ENCODE data around the gene GZMB.
"Not testable (repeated sequence)": the region's sequence is repeated elsewhere in the genome, so short reads cannot be mapped to it uniquely, and the experiment has no call there.

Gene GZMB

GRCh38 chr14:24634158-24634557 lies at the start of gene GZMB:
GZMB (minus strand) TSS chr14:24634190; CDS start chr14:24634160, 30 bp downstream.
- no peak for DNase-seq

- no peak for DNase-seq
Observed at GRCh38 chr14:24681056-24681455, 47.1 kb upstream of the GZMB start.

- no peak for DNase-seq
Observed at GRCh38 chr14:24680516-24680915, 46.5 kb upstream of the GZMB start.

- no peak for DNase-seq
Observed at GRCh38 chr14:24679248-24679961, 45.4 kb upstream of the GZMB start.

- peak; percentile 69 for DNase-seq
Observed at GRCh38 chr14:24678801-24679247, 44.8 kb upstream of the GZMB start.

GRCh38 chr14:24677956-24678355 lies 44.0 kb upstream of the GZMB start:
- DNase-seq = no peak

- DNase-seq = no peak
Observed at GRCh38 chr14:24674204-24674970, 40.4 kb upstream of the GZMB start.

GRCh38 chr14:24673534-24674203 lies 39.7 kb upstream of the GZMB start:
- DNase-seq = no peak

GRCh38 chr14:24673059-24673458 lies 39.1 kb upstream of the GZMB start:
- no peak for DNase-seq

- no peak for DNase-seq
Observed at GRCh38 chr14:24670594-24670993, 36.6 kb upstream of the GZMB start.

- DNase-seq = no peak
Observed at GRCh38 chr14:24669651-24670050, 35.7 kb upstream of the GZMB start.

GRCh38 chr14:24665440-24665991 lies 31.5 kb upstream of the GZMB start:
- DNase-seq = no peak

GRCh38 chr14:24664366-24664765 lies 30.4 kb upstream of the GZMB start:
- DNase-seq = no peak

GRCh38 chr14:24662753-24663152 lies 28.8 kb upstream of the GZMB start:
- no peak for DNase-seq

GRCh38 chr14:24659916-24660570 lies 26.1 kb upstream of the GZMB start:
- no peak for DNase-seq

- DNase-seq = not testable (repeated sequence)
Observed at GRCh38 chr14:24648361-24648760, 14.4 kb upstream of the GZMB start.

- DNase-seq = no peak
Observed at GRCh38 chr14:24639905-24640304, 5.9 kb upstream of the GZMB start.

- no peak for DNase-seq
Observed at GRCh38 chr14:24639270-24639669, 5.3 kb upstream of the GZMB start.

- no peak for DNase-seq
Observed at GRCh38 chr14:24633353-24633752, 637 bp downstream of the GZMB start.

GRCh38 chr14:24632761-24633160 lies 1.2 kb downstream of the GZMB start:
- DNase-seq = no peak

- DNase-seq = no peak
Observed at GRCh38 chr14:24632336-24632735, 1.7 kb downstream of the GZMB start.

- no peak for DNase-seq
Observed at GRCh38 chr14:24631749-24632335, 2.1 kb downstream of the GZMB start.

Data from NCI-H1417 treated with DMSO at 0.1 percent for 48 hours (cell line).